GM18867 (cell line): ENCODE data around the gene ZNF500.

ENCODE experiments used
- ATAC-seq: cut with Tn5 transposase; IDR thresholded peaks from one replicate; pipeline ENCODE4 v1.9.1; 2021; ENCODE audit warnings: mild to moderate bottlenecking, moderate library complexity; ENCODE audit not compliant: unreplicated experiment

ZNF500 gene

GRCh38 chr16:4775005-4775404 lies 8.0 kb upstream of the ZNF500 start:
- no peak for ATAC-seq

- ATAC-seq: no peak
Measured at GRCh38 chr16:4772351-4772750, 5.4 kb upstream of the ZNF500 start.

GRCh38 chr16:4771646-4772045 lies 4.7 kb upstream of the ZNF500 start:
- no peak for ATAC-seq

GRCh38 chr16:4769306-4769638 lies 2.3 kb upstream of the ZNF500 start:
- no peak for ATAC-seq

GRCh38 chr16:4768549-4769305 lies 1.8 kb upstream of the ZNF500 start:
- peak; percentile 63 for ATAC-seq

- no peak for ATAC-seq
Measured at GRCh38 chr16:4767872-4768548, 1.0 kb upstream of the ZNF500 start.

GRCh38 chr16:4765511-4766474 lies 1.2 kb downstream of the ZNF500 start:
- no peak for ATAC-seq

- no peak for ATAC-seq
Measured at GRCh38 chr16:4763791-4764190, 3.2 kb downstream of the ZNF500 start.

- no peak for ATAC-seq
Measured at GRCh38 chr16:4762205-4762604, 4.8 kb downstream of the ZNF500 start.

- no peak for ATAC-seq
Measured at GRCh38 chr16:4760221-4760910, 6.6 kb downstream of the ZNF500 start.

- no peak for ATAC-seq
Measured at GRCh38 chr16:4755687-4756086, 11.3 kb downstream of the ZNF500 start.

GRCh38 chr16:4754865-4755264 lies 12.1 kb downstream of the ZNF500 start:
- ATAC-seq: no peak

- no peak for ATAC-seq
Measured at GRCh38 chr16:4753227-4753626, 13.7 kb downstream of the ZNF500 start.

- no peak for ATAC-seq
Measured at GRCh38 chr16:4752351-4753100, 14.4 kb downstream of the ZNF500 start.

GRCh38 chr16:4750896-4751295 lies 16.1 kb downstream of the ZNF500 start:
- no peak for ATAC-seq

- no peak for ATAC-seq
Measured at GRCh38 chr16:4749700-4750257, 17.2 kb downstream of the ZNF500 start.

GRCh38 chr16:4748682-4749411 lies 18.1 kb downstream of the ZNF500 start:
- ATAC-seq: no peak

GRCh38 chr16:4747906-4748681 lies 18.9 kb downstream of the ZNF500 start:
- ATAC-seq: no peak
